AG04449 (cell line): ENCODE data around the gene GABRA5.

ENCODE experiments used
- CTCF ChIA-PET: fragments of 350-600 bp; formaldehyde crosslinking; extraction: SDS; loops from one replicate; lab custom pipeline; 2021; ENCODE audit warnings: antibody characterized with exemption; lab: Yijun Ruan, JAX
- POLR2A ChIA-PET: fragments of 400-600, 350-600 bp; formaldehyde crosslinking; extraction: SDS; loops from one replicate; lab custom pipeline; 2020; ENCODE audit warnings: antibody characterized with exemption, inconsistent platforms; lab: Yijun Ruan, JAX
- DNase-seq: peaks from one replicate; pipeline ENCODE4 v3.0.0-alpha.2; 2010; ENCODE audit warnings: low read depth, low spot score
- H3K4me3 ChIP-seq: 2 replicates; pipeline ENCODE4 v1.5.1; 2011; ENCODE audit warnings: low read depth, mild to moderate bottlenecking, control low read depth, low read length
- TF ChIP-seq, protein P1 (sequence below): IDR thresholded peaks from one replicate; pipeline ENCODE4 v1.5.1; 2011; ENCODE audit warnings: mild to moderate bottlenecking, moderate library complexity, low read length, control low read depth, inconsistent platforms; ENCODE audit not compliant: insufficient read depth; ENCODE audit errors: missing control alignments

GABRA5 gene

DNA sequence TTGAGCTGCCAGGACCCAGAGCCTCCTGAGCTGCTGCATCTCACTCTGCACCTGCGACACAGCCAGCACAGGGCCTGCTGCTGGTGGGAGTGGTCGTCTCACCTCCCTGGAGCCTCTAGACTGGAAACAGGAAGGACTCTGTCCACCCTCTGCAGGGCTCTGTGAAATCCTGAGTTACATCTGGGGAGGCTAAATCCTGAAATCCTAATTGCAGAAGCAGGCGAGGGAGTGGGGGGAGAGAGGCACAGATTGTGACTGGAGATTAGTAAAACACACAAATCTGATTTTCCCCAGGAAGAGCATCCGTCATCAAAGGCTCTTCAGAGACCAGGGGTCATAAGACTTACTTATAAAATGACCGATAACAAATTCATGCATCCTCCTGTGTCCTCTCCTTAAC is 72.5 kb downstream of the GABRA5 start:
- ChIA-PET CTCF (no interaction called here), POLR2A (no interaction called here)
- TF ChIP-seq, protein P1, sequence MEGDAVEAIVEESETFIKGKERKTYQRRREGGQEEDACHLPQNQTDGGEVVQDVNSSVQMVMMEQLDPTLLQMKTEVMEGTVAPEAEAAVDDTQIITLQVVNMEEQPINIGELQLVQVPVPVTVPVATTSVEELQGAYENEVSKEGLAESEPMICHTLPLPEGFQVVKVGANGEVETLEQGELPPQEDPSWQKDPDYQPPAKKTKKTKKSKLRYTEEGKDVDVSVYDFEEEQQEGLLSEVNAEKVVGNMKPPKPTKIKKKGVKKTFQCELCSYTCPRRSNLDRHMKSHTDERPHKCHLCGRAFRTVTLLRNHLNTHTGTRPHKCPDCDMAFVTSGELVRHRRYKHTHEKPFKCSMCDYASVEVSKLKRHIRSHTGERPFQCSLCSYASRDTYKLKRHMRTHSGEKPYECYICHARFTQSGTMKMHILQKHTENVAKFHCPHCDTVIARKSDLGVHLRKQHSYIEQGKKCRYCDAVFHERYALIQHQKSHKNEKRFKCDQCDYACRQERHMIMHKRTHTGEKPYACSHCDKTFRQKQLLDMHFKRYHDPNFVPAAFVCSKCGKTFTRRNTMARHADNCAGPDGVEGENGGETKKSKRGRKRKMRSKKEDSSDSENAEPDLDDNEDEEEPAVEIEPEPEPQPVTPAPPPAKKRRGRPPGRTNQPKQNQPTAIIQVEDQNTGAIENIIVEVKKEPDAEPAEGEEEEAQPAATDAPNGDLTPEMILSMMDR: no peak
- no peak for DNase-seq
- H3K4me3 ChIP-seq: no peak overlapping the region

DNA sequence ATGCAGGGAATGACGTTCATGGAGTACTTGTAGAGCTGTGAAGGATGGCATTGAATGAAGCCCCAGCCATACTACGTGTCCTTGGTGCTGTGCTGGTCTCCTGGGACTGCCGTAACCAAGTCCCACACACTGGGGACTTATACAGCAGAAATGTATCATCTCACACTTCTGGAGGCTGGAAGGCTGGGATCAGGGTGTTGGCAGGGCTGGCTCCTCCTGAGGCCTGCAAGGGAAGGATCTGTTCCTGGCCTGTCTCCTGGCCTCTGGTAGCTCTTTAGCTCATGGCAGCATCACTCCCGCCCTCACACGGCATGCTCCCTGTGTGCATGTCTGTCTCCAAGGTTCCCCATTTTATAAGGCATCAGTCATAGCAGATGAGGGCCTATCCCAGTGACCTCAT is 74.6 kb downstream of the GABRA5 start:
- POLR2A ChIA-PET: no interaction called here
- TF ChIP-seq, protein P1: no peak
- CTCF ChIA-PET: no interaction called here
- DNase-seq: no peak
- no peak overlapping the region for H3K4me3 ChIP-seq

DNA sequence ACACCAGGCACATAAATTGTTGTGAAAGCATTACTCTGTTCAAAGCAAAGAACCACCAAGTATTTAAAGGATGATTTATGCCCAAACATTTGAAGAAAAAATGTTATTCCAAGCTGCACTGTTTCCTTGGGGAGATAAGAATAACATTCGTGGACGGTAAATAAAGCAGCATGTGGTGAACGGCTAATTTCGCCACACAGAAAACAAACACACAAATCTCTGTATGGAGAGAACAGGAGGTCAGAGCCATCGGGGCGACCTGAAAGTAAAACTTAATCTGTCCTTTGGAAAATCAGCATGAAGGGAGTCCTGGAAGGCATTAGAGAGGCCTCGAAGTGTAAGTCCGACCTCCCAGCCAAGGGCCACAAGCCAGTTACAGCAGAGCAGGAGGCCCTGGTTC is 77.0 kb downstream of the GABRA5 start:
- H3K4me3 ChIP-seq: no peak overlapping the region
- TF ChIP-seq, protein P1: no peak
- no peak for DNase-seq
- POLR2A ChIA-PET: no interaction called here
- CTCF ChIA-PET: no interaction called here

DNA sequence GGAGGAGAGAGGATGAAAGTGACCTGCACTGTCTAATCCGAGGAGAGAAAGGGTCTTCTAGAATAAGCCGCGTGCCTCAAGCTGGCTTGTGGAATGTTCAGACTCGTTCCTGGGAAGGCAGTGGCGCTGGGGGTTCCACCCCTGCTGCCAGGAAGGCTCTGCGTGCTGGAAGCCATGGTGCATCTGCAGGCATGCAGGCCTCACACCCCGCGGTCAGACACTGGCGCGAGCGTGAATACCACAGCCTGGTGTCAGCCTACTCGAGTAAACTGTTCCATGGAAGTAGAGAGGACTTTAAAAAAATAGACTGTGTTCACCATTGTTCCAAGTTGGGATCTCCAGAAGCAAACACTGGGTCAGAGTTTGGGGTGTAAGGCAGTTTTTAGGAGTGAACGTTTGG is 78.2 kb downstream of the GABRA5 start:
- POLR2A ChIA-PET: no interaction called here
- CTCF ChIA-PET: no interaction called here
- TF ChIP-seq, protein P1: no peak
- H3K4me3 ChIP-seq: no peak overlapping the region
- DNase-seq: no peak

DNA sequence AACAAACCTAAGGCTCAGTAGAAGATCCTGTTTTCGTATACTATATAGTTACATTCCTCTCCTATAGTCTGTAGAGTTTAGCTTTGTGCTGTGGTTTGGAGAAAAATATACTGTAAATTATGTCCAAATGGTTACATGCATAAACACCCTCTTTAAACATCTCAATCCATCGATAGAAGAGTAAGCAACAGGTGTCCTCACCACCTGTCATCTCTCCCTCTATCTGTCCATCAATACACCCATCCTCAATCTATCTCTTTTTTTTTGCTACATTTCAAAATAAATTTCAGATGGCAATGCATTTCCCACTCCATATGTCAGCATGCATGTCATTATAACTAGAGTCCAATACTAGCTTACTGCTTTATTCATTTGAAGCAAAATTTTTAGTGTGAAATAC is 83.1 kb downstream of the GABRA5 start:
- DNase-seq: no peak
- POLR2A ChIA-PET: no interaction called here
- no peak overlapping the region for H3K4me3 ChIP-seq
- TF ChIP-seq, protein P1: no peak
- CTCF ChIA-PET: no interaction called here

DNA sequence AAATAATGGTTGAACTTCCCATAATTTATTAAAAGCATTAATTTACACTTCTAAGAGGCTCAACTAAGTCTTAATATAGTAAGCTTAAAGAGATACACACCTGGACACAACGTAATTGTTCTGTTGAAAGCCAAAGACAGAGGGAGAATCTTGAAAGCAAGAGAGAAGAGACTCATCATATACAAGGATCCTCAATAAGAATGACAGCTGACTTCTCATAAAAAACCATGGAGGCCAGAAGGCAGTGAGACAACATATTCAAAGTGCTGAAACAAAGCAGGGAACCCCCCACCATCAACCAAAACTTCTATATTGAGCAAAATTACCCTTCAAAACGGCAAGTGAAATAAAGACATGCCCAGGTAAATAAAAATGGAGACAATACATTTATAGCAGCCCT is 87.5 kb downstream of the GABRA5 start:
- ChIA-PET POLR2A (no interaction called here), CTCF (no interaction called here)
- TF ChIP-seq, protein P1: no peak
- DNase-seq: no peak
- no peak overlapping the region for H3K4me3 ChIP-seq
